Transverse colon (tissue), 4 donors: ENCODE measurements around the gene NPTX2. TPM values are rescaled to one million over a fixed set of nuclear protein-coding genes. Genes with fewer than 3 reads are reported as not detected.

Experiments used
- DNase-seq: peaks from one replicate; pipeline ENCODE4 v3.0.0-alpha.2; 2019
- H3K27ac ChIP-seq, 4 donors: fragments of 200-600 bp; sonication (generic); 2 replicates each; pipeline ENCODE4 v1.5.1; 2016 to 2018; ENCODE audit warnings: inconsistent platforms in 4 of 4
- H3K27me3 ChIP-seq: fragments of 200-600 bp; sonication (generic); 2 replicates; pipeline ENCODE4 v1.5.1; 2017; ENCODE audit warnings: inconsistent platforms
- H3K36me3 ChIP-seq, 4 donors: fragments of 200-600 bp; sonication (generic); 2 replicates each; pipeline ENCODE4 v1.5.1; 2017 to 2019; ENCODE audit warnings: inconsistent platforms in 4 of 4
- H3K4me1 ChIP-seq, 4 donors: fragments of 200-600 bp; sonication (generic); 2 replicates each; pipeline ENCODE4 v1.5.1; 2017 to 2020; ENCODE audit warnings: inconsistent platforms in 4 of 4
- H3K4me3 ChIP-seq, 4 donors: fragments of 200-600 bp; sonication (generic); 1 replicate in 1 of 4; 2 replicates in 3 of 4; pipeline versions ENCODE4 v1.5.1 to v1.6.1; 2017 to 2019; ENCODE audit warnings: inconsistent platforms in 4 of 4
- H3K9me3 ChIP-seq, 2 donors: fragments of 200-600 bp; sonication (generic); 2 replicates each; pipeline ENCODE4 v1.5.1; 2017 to 2019; ENCODE audit warnings: inconsistent platforms in 2 of 2
- CTCF ChIP-seq, 5 experiments: fragments of 200-600 bp in 3 of 5; fragments of 450-650 bp in 2 of 5; sonication (generic) in 3 of 5; IDR thresholded peaks; 1 replicate in 2 of 5; 2 replicates in 3 of 5; pipeline ENCODE4 v1.5.1; 2016 to 2017; ENCODE audit warnings: antibody characterized with exemption in 5 of 5, inconsistent platforms in 3 of 5, mild to moderate bottlenecking in 2 of 5, moderate library complexity in 1 of 5
- EP300 ChIP-seq: sonication (generic); formaldehyde crosslinking; IDR thresholded peaks from one replicate; pipeline ENCODE4 v1.6.1; 2017; ENCODE audit warnings: antibody characterized with exemption, low read depth
- POLR2A ChIP-seq: fragments of 450-650 bp; IDR thresholded peaks from one replicate; pipeline ENCODE4 v1.6.1; 2016; ENCODE audit warnings: antibody characterized with exemption, mild to moderate bottlenecking, moderate library complexity
- POLR2AphosphoS5 ChIP-seq, 3 donors: sonication (generic); formaldehyde crosslinking; IDR thresholded peaks; one replicate each; pipeline ENCODE4 v1.6.1; 2016; ENCODE audit warnings: antibody characterized with exemption in 3 of 3
- WGBS, 2 donors: methylation state at CpG; one replicate each; pipeline ENCODE4 v1.1.5; 2018; ENCODE audit warnings: low coverage in 1 of 2; 5-methylcytosine and 5-hydroxymethylcytosine counted together
- in situ Hi-C, 4 donors: fragments of 200-750 bp; cut with MboI; loops; one replicate each; pipeline versions ENCODE4 v1.15.0 to v1.15.1; 2017; ENCODE audit warnings: low sequenced_read_pairs in 3 of 4, low pct_ligation_motif_present in 1 of 4, low pct_unique_long_range_greater_than_20kb in 1 of 4
- intact Hi-C: fragments of 100-400 bp; cut with DNase I; formaldehyde crosslinking; loops from one replicate; pipeline ENCODE4 v1.15.1; 2023; ENCODE audit warnings: low total_unique reads
- total RNA-seq, 4 donors: library from RNA; depleted of rRNA; stranded (reverse); fragments of >200 nt; gene quantifications; one replicate each; pipeline ENCODE4 v1.1.0, GENCODE V29; 2016

Gene NPTX2
- total RNA-seq, 4 donors from 2014 or later = 3.4 to 11.5 (median 6.3) TPM

- WGBS, 2 donors = 62% methylated on average over 32 of the region's 35 CpGs; no CpG with 5 or more reads in 1 of the 2 donors
These were observed 9.7 kb downstream of the NPTX2 start for GRCh38 chr7:98626460-98627412.

GRCh38 chr7:98627413-98627790 is 10.3 kb downstream of the NPTX2 start:
- peaks cover 17% of the 10 kb centered on the region for H3K27me3 ChIP-seq
- intact Hi-C loops = no loop called here
- no peak for DNase-seq

More at GRCh38 chr7:98626460-98627412, 9.7 kb downstream of the NPTX2 start:
- H3K27ac ChIP-seq = no peak overlapping the region
- no peak overlapping the region for H3K4me3 ChIP-seq
- no peaks in the 10 kb centered on the region for H3K4me1 ChIP-seq
- in situ Hi-C loops (no loop called here), intact Hi-C loops (no loop called here)
- H3K9me3 ChIP-seq = no peaks in the 10 kb centered on the region
- H3K36me3 ChIP-seq = no peaks in the 10 kb centered on the region
- peaks cover 23% of the 10 kb centered on the region for H3K27me3 ChIP-seq
- TF ChIP-seq CTCF (IDR thresholded peaks at IDR 0.05) (no peak), EP300 (no peak), POLR2AphosphoS5 (IDR thresholded peaks at IDR 0.05) (no peak), POLR2A (no peak)
- DNase-seq = no peak

GRCh38 chr7:98628418-98628817 is 11.3 kb downstream of the NPTX2 start:
- TF ChIP-seq CTCF (IDR thresholded peaks at IDR 0.05) (no peak), EP300 (no peak), POLR2AphosphoS5 (IDR thresholded peaks at IDR 0.05) (no peak), POLR2A (no peak)
- intact Hi-C loops = no loop called here
- H3K27ac ChIP-seq = no peak overlapping the region
- H3K9me3 ChIP-seq = no peaks in the 10 kb centered on the region
- H3K4me3 ChIP-seq = no peak overlapping the region
- H3K4me1 ChIP-seq = no peaks in the 10 kb centered on the region
- in situ Hi-C loops = no loop called here
- WGBS, 2 donors = 73 to 84% methylated on average over 3 to 16 of the region's 16 CpGs
- DNase-seq = no peak
- no peaks in the 10 kb centered on the region for H3K36me3 ChIP-seq
- H3K27me3 ChIP-seq = peaks cover 21% of the 10 kb centered on the region

More at GRCh38 chr7:98627413-98627790, 10.3 kb downstream of the NPTX2 start:
- H3K27ac ChIP-seq = no peak overlapping the region
- TF ChIP-seq POLR2A (no peak), POLR2AphosphoS5 (IDR thresholded peaks at IDR 0.05) (no peak), CTCF (IDR thresholded peaks at IDR 0.05) (no peak), EP300 (no peak)
- in situ Hi-C loops = no loop called here
- no peaks in the 10 kb centered on the region for H3K4me1 ChIP-seq
- H3K4me3 ChIP-seq = no peak overlapping the region
- no peaks in the 10 kb centered on the region for H3K9me3 ChIP-seq
- WGBS, 2 donors = 76% methylated on average over 8 of the region's 8 CpGs; no CpG with 5 or more reads in 1 of the 2 donors
- H3K36me3 ChIP-seq = no peaks in the 10 kb centered on the region

GRCh38 chr7:98629001-98629431 is 11.9 kb downstream of the NPTX2 start:
- WGBS, 2 donors = 42% methylated on average over 13 of the region's 13 CpGs; no CpG with 5 or more reads in 1 of the 2 donors
- in situ Hi-C loops = no loop called here

More at GRCh38 chr7:98629001-98629431, 11.9 kb downstream of the NPTX2 start:
- TF ChIP-seq POLR2A = no peak
- no peak for TF ChIP-seq EP300
- no peak for TF ChIP-seq POLR2AphosphoS5 (IDR thresholded peaks at IDR 0.05)
- TF ChIP-seq CTCF (IDR thresholded peaks at IDR 0.05) = no peak
- Histone ChIP-seq H3K4me1 (no peaks in the 10 kb centered on the region), H3K4me3 (no peak overlapping the region), H3K9me3 (no peaks in the 10 kb centered on the region), H3K27me3 (peaks cover 21% of the 10 kb centered on the region), H3K36me3 (no peaks in the 10 kb centered on the region), H3K27ac (no peak overlapping the region)
- no peak for DNase-seq
- intact Hi-C loops = no loop called here
